Ascending aorta (tissue), 2 donors: ENCODE data around the gene ATXN10. TPM values are rescaled to one million over a fixed set of nuclear protein-coding genes. Genes with fewer than 3 reads are reported as not detected.

Experiments used
- DNase-seq, 2 donors: peaks; one replicate each; pipeline ENCODE4 v3.0.0-alpha.2; 2019; ENCODE audit warnings: low spot score in 2 of 2
- H3K27ac ChIP-seq, 2 donors: fragments of 200-600 bp; sonication (generic); one replicate each; pipeline ENCODE4 v1.5.1; 2016 to 2017; ENCODE audit warnings: mild to moderate bottlenecking in 1 of 2
- H3K27me3 ChIP-seq: fragments of 200-600 bp; sonication (generic); one replicate; pipeline ENCODE4 v1.5.1; 2017
- H3K36me3 ChIP-seq, 2 donors: fragments of 200-600 bp; sonication (generic); one replicate each; pipeline ENCODE4 v1.5.1; 2016
- H3K4me1 ChIP-seq, 2 donors: fragments of 200-600 bp; sonication (generic); one replicate each; pipeline ENCODE4 v1.5.1; 2016 to 2017; ENCODE audit warnings: mild to moderate bottlenecking in 1 of 2
- H3K4me3 ChIP-seq, 2 donors: fragments of 200-600 bp; sonication (generic); one replicate each; pipeline ENCODE4 v1.5.1; 2016 to 2017; ENCODE audit warnings: mild to moderate bottlenecking in 1 of 2
- H3K9me3 ChIP-seq, 2 donors: fragments of 200-600 bp; sonication (generic); one replicate each; pipeline ENCODE4 v1.5.1; 2016
- intact Hi-C: fragments of 100-400 bp; cut with DNase I; formaldehyde crosslinking; loops from one replicate; pipeline ENCODE4 v1.15.1; 2023
- total RNA-seq: library from RNA; depleted of rRNA; stranded (reverse); fragments of >200 nt; gene quantifications from one replicate; pipeline ENCODE4 v1.1.0, GENCODE V29; 2016
- TF ChIP-seq, protein P1 (sequence below), 3 experiments: fragments of 200-600 bp in 2 of 3; fragments of 450-650 bp in 1 of 3; sonication (generic) in 2 of 3; IDR thresholded peaks; one replicate each; pipeline ENCODE4 v1.5.1; 2016 to 2019; ENCODE audit warnings: antibody characterized with exemption in 3 of 3, mild to moderate bottlenecking in 1 of 3, moderate library complexity in 1 of 3

Gene ATXN10
- total RNA-seq, 1 donor from 2014 or later = 82.1 TPM

DNA sequence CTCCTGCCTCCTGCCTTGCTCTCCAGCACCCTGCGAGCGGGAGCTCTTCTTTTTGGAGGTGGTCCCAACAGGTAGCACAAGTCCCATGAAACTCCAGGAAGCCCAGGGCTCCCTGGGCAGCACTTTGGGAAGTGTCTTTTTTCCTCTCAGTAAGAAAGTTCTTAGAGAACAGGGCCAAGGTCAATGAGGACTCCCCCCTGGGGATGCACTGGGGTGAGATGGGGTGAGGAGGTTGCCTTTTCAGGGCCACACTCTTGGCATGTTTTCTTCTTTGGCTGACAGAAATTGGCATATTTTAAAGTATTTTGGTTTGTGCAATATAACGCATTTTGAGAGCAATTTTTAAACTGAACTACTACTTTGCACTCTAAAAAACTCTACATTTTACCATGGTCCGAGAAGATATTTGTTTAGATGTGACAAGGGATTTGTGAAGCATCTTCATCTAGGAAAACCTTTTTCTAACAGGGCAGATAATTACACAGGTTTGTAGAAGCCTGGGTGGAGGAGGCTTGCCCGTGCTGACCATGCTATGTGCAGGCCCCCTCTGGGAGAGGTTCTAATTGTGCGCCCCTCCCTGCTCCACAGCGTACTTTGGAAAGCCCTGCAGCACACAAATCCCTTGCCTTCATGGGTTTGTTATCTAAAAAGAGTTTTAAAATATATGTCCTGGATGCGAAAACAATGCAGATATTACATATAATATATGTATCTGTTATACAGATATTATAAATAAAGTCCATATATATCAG, 165.0 kb downstream of the ATXN10 start:
- Histone ChIP-seq H3K4me3 (no peak overlapping the region), H3K27me3 (no peaks in the 10 kb centered on the region), H3K27ac (no peak overlapping the region), H3K36me3 (peaks cover 3 to 9% of the 10 kb centered on the region in 2 donors), H3K9me3 (no peaks in the 10 kb centered on the region), H3K4me1 (no peaks in the 10 kb centered on the region)
- TF ChIP-seq, protein P1, sequence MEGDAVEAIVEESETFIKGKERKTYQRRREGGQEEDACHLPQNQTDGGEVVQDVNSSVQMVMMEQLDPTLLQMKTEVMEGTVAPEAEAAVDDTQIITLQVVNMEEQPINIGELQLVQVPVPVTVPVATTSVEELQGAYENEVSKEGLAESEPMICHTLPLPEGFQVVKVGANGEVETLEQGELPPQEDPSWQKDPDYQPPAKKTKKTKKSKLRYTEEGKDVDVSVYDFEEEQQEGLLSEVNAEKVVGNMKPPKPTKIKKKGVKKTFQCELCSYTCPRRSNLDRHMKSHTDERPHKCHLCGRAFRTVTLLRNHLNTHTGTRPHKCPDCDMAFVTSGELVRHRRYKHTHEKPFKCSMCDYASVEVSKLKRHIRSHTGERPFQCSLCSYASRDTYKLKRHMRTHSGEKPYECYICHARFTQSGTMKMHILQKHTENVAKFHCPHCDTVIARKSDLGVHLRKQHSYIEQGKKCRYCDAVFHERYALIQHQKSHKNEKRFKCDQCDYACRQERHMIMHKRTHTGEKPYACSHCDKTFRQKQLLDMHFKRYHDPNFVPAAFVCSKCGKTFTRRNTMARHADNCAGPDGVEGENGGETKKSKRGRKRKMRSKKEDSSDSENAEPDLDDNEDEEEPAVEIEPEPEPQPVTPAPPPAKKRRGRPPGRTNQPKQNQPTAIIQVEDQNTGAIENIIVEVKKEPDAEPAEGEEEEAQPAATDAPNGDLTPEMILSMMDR (IDR thresholded peaks at IDR 0.05) = no peak
- DNase-seq = no peak
- intact Hi-C loops = no loop called here

DNA sequence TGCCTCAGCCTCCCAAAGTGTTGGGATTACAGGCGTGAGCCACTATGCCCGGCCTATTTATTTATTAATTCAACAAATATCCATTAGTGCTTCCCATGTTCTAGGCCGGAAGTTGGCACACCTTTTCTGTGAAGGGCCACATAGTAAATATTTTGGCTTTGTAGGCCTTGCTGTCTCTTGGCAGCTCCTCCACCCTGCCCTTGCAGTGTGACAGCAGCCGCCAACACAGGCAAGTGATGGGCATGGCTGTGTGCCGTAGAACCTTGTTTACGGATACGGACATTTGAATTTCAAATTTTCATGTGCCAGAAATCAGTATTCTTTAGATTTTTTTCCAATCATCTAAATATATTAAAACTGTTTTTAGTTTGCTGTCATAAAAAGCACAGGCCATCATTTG, 165.9 kb downstream of the ATXN10 start:
- no peak for DNase-seq
- Histone ChIP-seq H3K4me3 (no peak overlapping the region), H3K27me3 (no peaks in the 10 kb centered on the region), H3K4me1 (no peaks in the 10 kb centered on the region), H3K36me3 (peaks cover 3 to 10% of the 10 kb centered on the region in 2 donors), H3K9me3 (no peaks in the 10 kb centered on the region), H3K27ac (no peak overlapping the region)
- intact Hi-C loops = no loop called here
- TF ChIP-seq, protein P1 (IDR thresholded peaks at IDR 0.05) = no peak

DNA sequence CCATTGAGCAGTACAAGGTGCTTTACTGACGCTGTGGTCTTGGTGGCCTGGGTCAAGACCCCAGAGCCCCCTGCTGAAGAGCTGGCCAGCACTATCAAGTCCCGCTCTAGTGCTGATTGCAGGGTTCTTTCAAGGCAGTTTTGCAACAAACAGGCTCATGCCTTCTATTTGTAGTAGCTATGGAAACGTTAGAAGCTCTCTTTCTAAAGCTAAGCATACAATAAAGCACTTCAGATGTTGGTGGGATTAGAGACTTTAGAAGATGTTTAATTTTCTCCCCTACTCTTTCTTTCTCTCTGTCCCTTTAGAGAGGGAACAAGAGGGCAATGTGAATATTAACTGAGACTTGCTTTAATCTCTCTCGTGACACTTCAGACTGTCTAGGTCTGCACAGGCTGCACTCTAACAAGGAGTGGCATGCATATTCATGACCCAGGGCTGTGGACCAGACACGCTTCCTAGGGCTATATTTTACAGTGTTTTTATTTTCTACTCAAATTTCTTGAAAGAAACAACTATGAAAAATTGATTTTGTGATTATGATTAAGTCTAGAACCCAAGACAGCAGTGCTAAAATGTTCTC, 166.8 kb downstream of the ATXN10 start:
- no peak overlapping the region for H3K27ac ChIP-seq
- peaks cover 3 to 15% of the 10 kb centered on the region in 2 donors for H3K36me3 ChIP-seq
- no peaks in the 10 kb centered on the region for H3K9me3 ChIP-seq
- intact Hi-C loops = no loop called here
- no peaks in the 10 kb centered on the region for H3K27me3 ChIP-seq
- no peaks in the 10 kb centered on the region for H3K4me1 ChIP-seq
- no peak overlapping the region for H3K4me3 ChIP-seq
- no peak for DNase-seq
- TF ChIP-seq, protein P1 (IDR thresholded peaks at IDR 0.05) = no peak

DNA sequence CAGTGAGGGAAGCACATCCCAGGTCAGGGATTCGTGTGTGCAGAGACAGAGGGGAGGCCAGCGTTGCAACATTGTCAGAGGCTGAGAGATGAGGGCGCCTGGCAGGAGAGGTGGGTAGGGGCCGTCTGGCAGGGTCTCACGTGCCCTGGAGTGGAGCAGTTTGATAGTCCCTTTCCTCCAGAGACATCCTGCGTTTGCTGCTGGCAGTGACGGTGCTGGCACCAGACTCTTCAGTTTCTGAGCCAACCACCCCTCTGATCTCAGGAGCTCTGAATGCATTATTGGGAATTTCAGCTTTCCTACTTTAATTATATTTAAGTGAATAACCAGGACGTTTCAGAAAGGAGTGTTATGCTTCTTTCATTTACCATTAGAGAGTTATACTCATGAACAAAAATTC, 168.8 kb downstream of the ATXN10 start:
- TF ChIP-seq, protein P1 (IDR thresholded peaks at IDR 0.05) = no peak
- Histone ChIP-seq H3K4me1 (no peaks in the 10 kb centered on the region), H3K36me3 (peaks cover 3 to 24% of the 10 kb centered on the region in 2 donors), H3K27me3 (no peaks in the 10 kb centered on the region), H3K27ac (no peak overlapping the region), H3K4me3 (no peak overlapping the region), H3K9me3 (no peaks in the 10 kb centered on the region)
- no peak for DNase-seq
- intact Hi-C loops = no loop called here

DNA sequence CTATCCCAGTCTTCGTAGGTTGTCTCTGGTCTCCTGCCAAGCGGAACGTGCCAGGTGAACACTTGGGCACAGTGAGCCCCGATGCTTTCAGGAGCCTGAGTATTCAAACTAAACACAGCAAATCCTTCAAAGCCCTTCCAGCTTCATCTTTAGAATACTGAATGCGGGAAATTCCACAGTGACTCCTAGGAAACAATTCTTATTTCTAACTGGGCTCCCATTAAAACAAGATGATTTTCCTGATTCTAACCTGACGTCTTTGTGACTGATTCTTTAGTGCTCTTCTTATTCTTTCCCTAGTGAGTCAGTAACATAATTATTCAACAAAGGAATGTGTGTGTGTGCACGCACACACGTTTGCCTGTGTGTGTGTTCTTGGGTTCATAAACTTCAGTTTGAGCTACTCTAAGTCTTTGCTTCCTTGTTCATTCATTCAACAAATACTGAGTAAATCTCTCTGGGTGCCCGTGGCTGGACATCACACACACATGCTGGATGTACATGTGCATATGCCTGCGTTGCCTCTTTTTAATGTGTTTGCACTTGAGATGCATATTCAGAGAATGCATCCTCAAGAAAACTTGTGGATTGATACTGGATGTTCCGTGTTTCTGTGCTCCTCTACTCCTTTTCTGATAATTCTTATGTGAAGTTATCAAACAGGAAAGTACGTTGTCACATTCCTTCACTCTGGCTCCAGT, 170.8 kb downstream of the ATXN10 start:
- H3K36me3 ChIP-seq = peaks cover 3 to 24% of the 10 kb centered on the region in 2 donors
- H3K27me3 ChIP-seq = no peaks in the 10 kb centered on the region
- DNase-seq = no peak
- no peaks in the 10 kb centered on the region for H3K4me1 ChIP-seq
- intact Hi-C loops = no loop called here
- H3K4me3 ChIP-seq = no peak overlapping the region
- H3K9me3 ChIP-seq = no peaks in the 10 kb centered on the region
- TF ChIP-seq, protein P1 (IDR thresholded peaks at IDR 0.05) = no peak
- no peak overlapping the region for H3K27ac ChIP-seq
